Heart left ventricle (tissue), 13 donors: Measurements from ENCODE around the gene VENTX.

ENCODE experiments used
- POLR2A ChIP-seq, 2 donors: fragments of 450-650 bp; IDR thresholded peaks; one replicate each; pipeline ENCODE4 v1.6.1; 2017; ENCODE audit warnings: antibody characterized with exemption in 2 of 2, mild to moderate bottlenecking in 2 of 2, moderate library complexity in 2 of 2
- TF ChIP-seq, protein P1 (sequence below), 12 donors: fragments of 200-600 bp; sonication (generic) in 4 of 12; IDR thresholded peaks; one replicate each; pipeline versions ENCODE4 v1.5.0 to v1.8.0; 2018 to 2022; ENCODE audit warnings: antibody characterized with exemption in 12 of 12, mild to moderate bottlenecking in 5 of 12
- donor health status: ischemic (EF 13 %, LVEDD 7.1; RV severe dilation, severe dysfunction).
- donor health status: DM: no; HTN: yes; CAD: no.
- donor health status: DM: no; HTN: no; CAD: no.
- donor health status: ischemic (EF 25% LVEDD 6.9; RV normal size, moderate dysfunction).
- donor health status: ischemic (EF 25% LVEDD 5.7; RV mildly dilated, moderate dysfunction).
- donor health status: ischemic (EF 35%, LVEDD 5.7; RV mildly dilated, moderate dysfunction).
- donor health status: nonischemic (EF 11% LVEDD 7.7; RV severe dilation, severe dysfunction).
- donor health status: DM: yes; HTN: yes; CAD: no.
- donor health status: PGD.
- donor health status: ischemic (EF 29% LVEDD 5.4; RV normal size, mild dysfunction).
- donor health status: nonischemic (EF 23%, LVEDD 6.1; RV moderate dilation, normal function).

GRCh38 chr10:133286366-133286765 lies 48.7 kb downstream of the VENTX start:
- no peak for TF ChIP-seq POLR2A (IDR thresholded peaks at IDR 0.05)
- TF ChIP-seq, protein P1, sequence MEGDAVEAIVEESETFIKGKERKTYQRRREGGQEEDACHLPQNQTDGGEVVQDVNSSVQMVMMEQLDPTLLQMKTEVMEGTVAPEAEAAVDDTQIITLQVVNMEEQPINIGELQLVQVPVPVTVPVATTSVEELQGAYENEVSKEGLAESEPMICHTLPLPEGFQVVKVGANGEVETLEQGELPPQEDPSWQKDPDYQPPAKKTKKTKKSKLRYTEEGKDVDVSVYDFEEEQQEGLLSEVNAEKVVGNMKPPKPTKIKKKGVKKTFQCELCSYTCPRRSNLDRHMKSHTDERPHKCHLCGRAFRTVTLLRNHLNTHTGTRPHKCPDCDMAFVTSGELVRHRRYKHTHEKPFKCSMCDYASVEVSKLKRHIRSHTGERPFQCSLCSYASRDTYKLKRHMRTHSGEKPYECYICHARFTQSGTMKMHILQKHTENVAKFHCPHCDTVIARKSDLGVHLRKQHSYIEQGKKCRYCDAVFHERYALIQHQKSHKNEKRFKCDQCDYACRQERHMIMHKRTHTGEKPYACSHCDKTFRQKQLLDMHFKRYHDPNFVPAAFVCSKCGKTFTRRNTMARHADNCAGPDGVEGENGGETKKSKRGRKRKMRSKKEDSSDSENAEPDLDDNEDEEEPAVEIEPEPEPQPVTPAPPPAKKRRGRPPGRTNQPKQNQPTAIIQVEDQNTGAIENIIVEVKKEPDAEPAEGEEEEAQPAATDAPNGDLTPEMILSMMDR (IDR thresholded peaks at IDR 0.05) = no peak
